HG03342 (cell line): ENCODE data around the gene TRPC1.
"Not testable (repeated sequence)": the region's sequence is repeated elsewhere in the genome, so short reads cannot be mapped to it uniquely, and the experiment has no call there.

Experiments
- ATAC-seq: cut with Tn5 transposase; IDR thresholded peaks from one replicate; pipeline ENCODE4 v1.9.1; 2021; ENCODE audit warnings: mild to moderate bottlenecking, moderate library complexity; ENCODE audit not compliant: unreplicated experiment

The TRPC1 gene

GRCh38 chr3:142750531-142750930 lies 26.7 kb downstream of the TRPC1 start:
- ATAC-seq: not testable (repeated sequence)

GRCh38 chr3:142752605-142753004 lies 28.8 kb downstream of the TRPC1 start:
- not testable (repeated sequence) for ATAC-seq

GRCh38 chr3:142754494-142754893 lies 30.7 kb downstream of the TRPC1 start:
- ATAC-seq: no peak

- ATAC-seq: no peak
Observed at GRCh38 chr3:142768338-142768737, 44.5 kb downstream of the TRPC1 start.

GRCh38 chr3:142777927-142778326 lies 54.1 kb downstream of the TRPC1 start:
- ATAC-seq: no peak

- no peak for ATAC-seq
Observed at GRCh38 chr3:142778541-142778940, 54.7 kb downstream of the TRPC1 start.

GRCh38 chr3:142779591-142779990 lies 55.8 kb downstream of the TRPC1 start:
- ATAC-seq: no peak

- no peak for ATAC-seq
Observed at GRCh38 chr3:142782616-142783015, 58.8 kb downstream of the TRPC1 start.

- ATAC-seq: no peak
Observed at GRCh38 chr3:142784228-142784627, 60.4 kb downstream of the TRPC1 start.

- ATAC-seq: no peak
Observed at GRCh38 chr3:142785996-142786395, 62.2 kb downstream of the TRPC1 start.

- no peak for ATAC-seq
Observed at GRCh38 chr3:142787719-142788118, 63.9 kb downstream of the TRPC1 start.

GRCh38 chr3:142794508-142794907 lies 70.7 kb downstream of the TRPC1 start:
- no peak for ATAC-seq

GRCh38 chr3:142795332-142795731 lies 71.5 kb downstream of the TRPC1 start:
- ATAC-seq: no peak

GRCh38 chr3:142796823-142797222 lies 73.0 kb downstream of the TRPC1 start:
- no peak for ATAC-seq

GRCh38 chr3:142801746-142802145 lies 77.9 kb downstream of the TRPC1 start:
- ATAC-seq: no peak

GRCh38 chr3:142802891-142803290 lies 79.1 kb downstream of the TRPC1 start:
- no peak for ATAC-seq

GRCh38 chr3:142808103-142808917 lies 84.5 kb downstream of the TRPC1 start:
- no peak for ATAC-seq

GRCh38 chr3:142809259-142809658 lies 85.4 kb downstream of the TRPC1 start:
- no peak for ATAC-seq

- ATAC-seq: no peak
Observed at GRCh38 chr3:142815803-142816202, 92.0 kb downstream of the TRPC1 start.

- no peak for ATAC-seq
Observed at GRCh38 chr3:142817356-142817755, 93.5 kb downstream of the TRPC1 start.

- ATAC-seq: no peak
Observed at GRCh38 chr3:142817897-142818296, 94.1 kb downstream of the TRPC1 start.

GRCh38 chr3:142818651-142819050 lies 94.8 kb downstream of the TRPC1 start:
- ATAC-seq: no peak

GRCh38 chr3:142819179-142819578 lies 95.3 kb downstream of the TRPC1 start:
- no peak for ATAC-seq
